MCF 10A (cell line): Measurements from ENCODE around the gene C10orf95. TPM values are rescaled to one million over a fixed set of nuclear protein-coding genes. Genes with fewer than 3 reads are reported as not detected.
A peak's percentile ranks its signal among the peaks of the same experiment; 100 is the strongest.

Source experiments
- BruUV-seq: library from RNA; stranded (reverse); fragments of 400-500 nt; replicated peaks from 2 replicates; lab custom pipeline; 2021; lab: Mats Ljungman, UMichigan
- CTCF ChIA-PET: fragments of 300-600 bp; sonication (Branson Sonifier 250); formaldehyde crosslinking; extraction: SDS; loops from one replicate; lab custom pipeline; 2021; ENCODE audit warnings: antibody characterized with exemption, inconsistent platforms; lab: Yijun Ruan, JAX
- POLR2A ChIA-PET: fragments of 300-600, 350-650 bp; sonication (Branson Sonifier 250); formaldehyde crosslinking; extraction: SDS; loops from one replicate; lab custom pipeline; 2020; ENCODE audit warnings: antibody characterized with exemption, inconsistent platforms; lab: Yijun Ruan, JAX
- DNase-seq: peaks from one replicate; pipeline ENCODE4 v3.0.0-alpha.2; 2018; ENCODE audit not compliant: unreplicated experiment
- H3K27ac Mint-ChIP-seq: one replicate; pipeline ENCODE4 v1.8.0; 2022; ENCODE audit warnings: mild to moderate bottlenecking, low read depth, mixed read lengths; ENCODE audit not compliant: unreplicated experiment
- H3K27me3 Mint-ChIP-seq: one replicate; pipeline ENCODE4 v1.8.0; 2022; ENCODE audit warnings: mixed read lengths; ENCODE audit not compliant: insufficient read depth, unreplicated experiment
- H3K36me3 Mint-ChIP-seq: one replicate; pipeline ENCODE4 v1.8.0; 2022; ENCODE audit warnings: mild to moderate bottlenecking, moderate library complexity, mixed read lengths; ENCODE audit not compliant: insufficient read depth, unreplicated experiment
- H3K4me1 Mint-ChIP-seq: one replicate; pipeline ENCODE4 v1.8.0; 2022; ENCODE audit warnings: mixed read lengths; ENCODE audit not compliant: insufficient read depth, unreplicated experiment
- H3K4me3 Mint-ChIP-seq: one replicate; pipeline ENCODE4 v1.8.0; 2022; ENCODE audit warnings: mild to moderate bottlenecking, moderate library complexity, mixed read lengths; ENCODE audit not compliant: unreplicated experiment
- H3K9me3 Mint-ChIP-seq: one replicate; pipeline ENCODE4 v1.8.0; 2022; ENCODE audit warnings: mixed read lengths; ENCODE audit not compliant: unreplicated experiment
- CTCF ChIP-seq: fragments of 200-600 bp; IDR thresholded peaks from one replicate; pipeline ENCODE4 v1.8.0; 2022; ENCODE audit warnings: antibody characterized with exemption, mild to moderate bottlenecking; ENCODE audit not compliant: unreplicated experiment
- intact Hi-C: fragments of 100-400 bp; cut with micrococcal nuclease; formaldehyde crosslinking; loops from 2 replicates; pipeline ENCODE4 v1.14.1; 2022
- total RNA-seq: library from RNA; stranded (reverse); gene quantifications from 2 replicates; pipeline ENCODE4 v1.2.3, GENCODE V29; 2022

C10orf95 gene
- total RNA-seq, 1 experiment from 2014 or later, result 0.63 TPM

DNA sequence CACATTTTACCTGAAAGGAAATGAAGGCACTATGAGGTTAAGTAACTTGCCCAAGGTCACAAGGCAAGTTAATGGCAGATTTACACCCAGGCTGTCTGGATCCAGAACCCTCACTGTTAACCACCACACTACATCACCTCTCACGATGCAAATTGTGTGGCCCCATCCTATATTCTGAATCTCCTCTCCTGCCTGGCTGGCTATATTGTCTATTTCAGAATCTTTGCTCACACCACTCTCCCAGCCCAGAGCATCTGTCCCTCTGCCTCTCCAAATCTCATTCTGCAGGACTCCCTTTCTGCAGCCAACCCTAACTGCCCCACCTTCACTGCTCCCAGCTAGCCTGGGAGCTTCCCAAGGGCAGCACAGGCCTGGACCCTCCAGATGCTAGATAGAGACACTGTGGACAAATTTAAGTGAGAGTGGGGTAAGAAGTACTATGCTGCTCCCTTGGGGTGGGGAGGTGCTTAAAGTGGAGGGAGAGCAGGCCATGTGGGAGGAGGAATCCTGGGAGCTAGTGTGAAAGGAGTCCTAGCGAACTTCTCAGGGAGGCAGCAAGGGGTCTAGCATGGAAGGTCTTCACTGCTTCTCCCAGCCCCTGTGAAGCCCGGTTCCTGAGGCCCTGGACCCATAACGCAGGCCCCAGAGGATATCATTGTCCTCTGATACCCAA, 19.8 kb downstream of the C10orf95 start:
- no peaks in the 10 kb centered on the region for H3K27me3 Mint-ChIP-seq
- CTCF ChIA-PET, result interaction anchor here (0.6 to 2.2 kb wide), 6 partner anchors 9 to 202 kb away, joined by 3 to 11 read pairs (median 4); partner anchors contain the start of genes C10orf95 and FBXL15
- H3K36me3 Mint-ChIP-seq, result no peaks in the 10 kb centered on the region
- no peaks in the 10 kb centered on the region for H3K9me3 Mint-ChIP-seq
- POLR2A ChIA-PET, result interaction anchor here (0.9 to 5.7 kb wide), 16 partner anchors 10 to 613 kb away, joined by 3 to 119 read pairs (median 6); partner anchors contain the start of genes ACTR1A, C10orf95, FBXL15 and NFKB2
- DNase-seq, result peak; percentile 47
- TF ChIP-seq CTCF, result no peak
- intact Hi-C loops, result no loop called here
- peak overlapping the region; percentile 94 for H3K27ac Mint-ChIP-seq
- H3K4me3 Mint-ChIP-seq, result peak overlapping the region; percentile 90
- BruUV-seq, result no TSS peak
- H3K4me1 Mint-ChIP-seq, result peaks cover 31% of the 10 kb centered on the region

GRCh38 chr10:102429468-102429867, 21.9 kb downstream of the C10orf95 start:
- intact Hi-C loops, result loop anchor here (10.0 kb wide), 1 partner anchor 205 kb away; the partner anchor contains the start of gene ELOVL3
- ChIA-PET POLR2A (no interaction called here), CTCF (interaction anchor here (0.7 kb wide), 2 partner anchors 26 to 30 kb away, joined by 3 to 4 read pairs; no protein-coding TSS in a partner anchor)
- Mint-ChIP-seq H3K9me3 (no peaks in the 10 kb centered on the region), H3K27me3 (no peaks in the 10 kb centered on the region), H3K4me3 (no peak overlapping the region), H3K36me3 (peaks cover 3% of the 10 kb centered on the region), H3K27ac (no peak overlapping the region), H3K4me1 (peaks cover 16% of the 10 kb centered on the region)
- no peak for DNase-seq
- TF ChIP-seq CTCF, result no peak
- no TSS peak for BruUV-seq

DNA sequence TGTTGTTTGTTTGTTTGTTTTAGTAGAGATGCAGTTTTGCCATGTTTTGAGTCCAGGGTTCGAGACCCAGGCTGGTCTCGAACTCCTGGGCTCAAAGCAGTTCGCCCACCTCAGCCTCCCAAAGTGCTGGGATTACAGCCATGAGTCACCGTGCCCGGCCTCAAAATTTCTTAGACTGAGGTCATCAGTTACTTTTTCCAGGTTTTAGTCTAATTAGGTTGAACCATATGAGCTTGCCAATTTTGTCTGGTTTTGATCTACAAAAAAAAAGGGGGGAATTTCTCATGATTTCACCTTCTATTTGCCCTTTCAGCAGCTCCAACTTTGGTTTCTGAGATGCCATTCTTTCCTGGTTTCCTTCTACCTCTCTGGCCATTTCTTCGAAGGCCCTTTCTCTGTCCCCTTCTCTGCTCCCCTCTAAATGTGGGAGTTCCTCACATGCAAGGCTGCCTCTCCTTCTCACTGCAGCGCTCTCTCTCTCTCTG, 24.5 kb downstream of the C10orf95 start:
- intact Hi-C loops, result loop anchor here (10.0 kb wide), 1 partner anchor 202 kb away; the partner anchor contains the start of gene ELOVL3
- TF ChIP-seq CTCF, result no peak
- no peak overlapping the region for H3K4me3 Mint-ChIP-seq
- H3K9me3 Mint-ChIP-seq, result no peaks in the 10 kb centered on the region
- peak; percentile 17 for DNase-seq
- ChIA-PET CTCF (interaction anchor here (0.6 to 8.6 kb wide), 5 partner anchors 20 to 850 kb away, joined by 3 to 137 read pairs (median 3); partner anchors contain the start of gene NFKB2), POLR2A (interaction anchor here (0.9 to 1.9 kb wide), 4 partner anchors 24 to 290 kb away, joined by 3 to 6 read pairs (median 3); partner anchors contain the start of gene NFKB2)
- no peaks in the 10 kb centered on the region for H3K27me3 Mint-ChIP-seq
- no TSS peak for BruUV-seq
- H3K4me1 Mint-ChIP-seq, result peaks cover 16% of the 10 kb centered on the region
- H3K36me3 Mint-ChIP-seq, result peaks cover 17% of the 10 kb centered on the region
- H3K27ac Mint-ChIP-seq, result no peak overlapping the region

DNA sequence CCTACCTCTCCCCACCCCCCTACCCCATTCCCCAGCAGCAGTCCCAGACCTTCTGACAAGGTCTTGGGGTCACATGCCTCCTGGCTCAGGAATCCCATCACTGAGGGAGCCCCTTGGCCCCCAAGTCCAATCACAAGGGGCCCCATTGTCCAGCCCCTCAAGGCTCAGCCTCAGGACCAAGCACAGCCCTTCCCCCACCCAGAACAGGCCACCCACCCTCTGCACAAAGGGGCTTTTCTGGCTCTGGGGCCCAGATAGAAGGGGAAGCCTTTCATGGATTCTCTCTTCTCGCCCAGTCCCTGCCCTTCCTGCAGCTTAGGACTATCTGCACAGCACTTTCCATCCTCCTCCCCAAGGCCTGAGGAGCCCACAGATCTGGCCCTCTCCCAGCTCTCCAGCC, 25.9 kb downstream of the C10orf95 start:
- ChIA-PET POLR2A (interaction anchor here (1.1 to 1.8 kb wide), 2 partner anchors 25 to 26 kb away, joined by 3 to 4 read pairs; partner anchors contain the start of gene C10orf95), CTCF (interaction anchor here (0.5 to 8.6 kb wide), 6 partner anchors 24 to 392 kb away, joined by 3 to 137 read pairs (median 6); partner anchors contain the start of gene NFKB2)
- Mint-ChIP-seq H3K4me3 (no peak overlapping the region), H3K36me3 (peaks cover 17% of the 10 kb centered on the region), H3K27me3 (no peaks in the 10 kb centered on the region), H3K4me1 (peaks cover 10% of the 10 kb centered on the region), H3K27ac (no peak overlapping the region), H3K9me3 (no peaks in the 10 kb centered on the region)
- no peak for DNase-seq
- no TSS peak for BruUV-seq
- TF ChIP-seq CTCF, result no peak
- intact Hi-C loops, result loop anchor here (10.0 kb wide), 1 partner anchor 201 kb away; the partner anchor contains the start of gene ELOVL3
